Measurements from ENCODE around the gene PTGDS.

DNA sequence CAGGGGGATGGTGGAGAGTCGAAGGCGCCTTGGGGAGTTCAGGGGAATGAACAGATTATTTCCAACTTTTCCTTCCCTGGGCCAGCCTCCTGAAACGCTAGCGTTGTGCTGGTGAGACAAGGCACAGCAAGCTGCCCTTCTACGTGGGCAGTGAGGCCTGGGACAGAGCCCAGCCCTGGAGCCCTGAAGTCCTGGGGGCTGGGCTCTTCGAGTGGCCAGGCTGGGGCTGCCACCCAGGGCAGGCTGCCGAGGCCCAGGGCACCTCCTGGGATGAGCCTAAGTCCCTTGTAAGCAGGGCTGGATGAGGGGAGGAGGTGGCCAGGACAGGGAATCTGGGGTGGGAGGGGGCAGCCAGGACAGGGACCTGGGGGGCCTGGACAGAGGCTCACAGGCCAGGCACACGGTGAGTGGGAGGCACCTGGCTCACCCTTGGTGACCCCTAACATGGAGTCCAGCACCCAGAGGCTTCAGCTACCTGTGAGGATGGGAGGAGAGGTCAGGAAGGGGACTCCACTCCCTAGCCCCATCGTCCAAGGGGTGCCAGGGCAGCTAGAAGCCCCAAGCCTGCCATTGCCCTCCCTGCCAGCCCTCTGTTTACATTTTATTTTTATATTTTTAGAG lies 26.5 kb upstream of the PTGDS start:
- TF ChIP-seq EZH2 (IDR thresholded peaks at IDR 0.05; ENCODE audit: borderline replicate concordance, insufficient read depth, low read depth, low read length, poor library complexity, severe bottlenecking) = no peak
- TF ChIP-seq, protein P1, sequence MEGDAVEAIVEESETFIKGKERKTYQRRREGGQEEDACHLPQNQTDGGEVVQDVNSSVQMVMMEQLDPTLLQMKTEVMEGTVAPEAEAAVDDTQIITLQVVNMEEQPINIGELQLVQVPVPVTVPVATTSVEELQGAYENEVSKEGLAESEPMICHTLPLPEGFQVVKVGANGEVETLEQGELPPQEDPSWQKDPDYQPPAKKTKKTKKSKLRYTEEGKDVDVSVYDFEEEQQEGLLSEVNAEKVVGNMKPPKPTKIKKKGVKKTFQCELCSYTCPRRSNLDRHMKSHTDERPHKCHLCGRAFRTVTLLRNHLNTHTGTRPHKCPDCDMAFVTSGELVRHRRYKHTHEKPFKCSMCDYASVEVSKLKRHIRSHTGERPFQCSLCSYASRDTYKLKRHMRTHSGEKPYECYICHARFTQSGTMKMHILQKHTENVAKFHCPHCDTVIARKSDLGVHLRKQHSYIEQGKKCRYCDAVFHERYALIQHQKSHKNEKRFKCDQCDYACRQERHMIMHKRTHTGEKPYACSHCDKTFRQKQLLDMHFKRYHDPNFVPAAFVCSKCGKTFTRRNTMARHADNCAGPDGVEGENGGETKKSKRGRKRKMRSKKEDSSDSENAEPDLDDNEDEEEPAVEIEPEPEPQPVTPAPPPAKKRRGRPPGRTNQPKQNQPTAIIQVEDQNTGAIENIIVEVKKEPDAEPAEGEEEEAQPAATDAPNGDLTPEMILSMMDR (IDR thresholded peaks at IDR 0.05) = no peak

Data from B cell (primary cell).